Choroid plexus epithelial cell (primary cell): ENCODE measurements around the gene KCNC3.

Experiments
- DNase-seq: peaks from one replicate; pipeline ENCODE4 v3.0.0-alpha.2; 2010; ENCODE audit warnings: low read depth
- H3K4me3 ChIP-seq: 2 replicates; pipeline ENCODE4 v1.5.1; 2011; ENCODE audit warnings: low read depth, mild to moderate bottlenecking, control low read depth, low read length, moderate library complexity
- CTCF ChIP-seq: conservative IDR thresholded peaks from 2 replicates; pipeline ENCODE4 v1.5.1; 2011; ENCODE audit warnings: low read depth, mild to moderate bottlenecking, control low read depth, inconsistent platforms, low read length, moderate library complexity

The KCNC3 gene

GRCh38 chr19:50319156-50319555 lies 10.0 kb downstream of the KCNC3 start:
- no peak for DNase-seq
- no peak overlapping the region for H3K4me3 ChIP-seq

GRCh38 chr19:50318438-50318837 lies 10.7 kb downstream of the KCNC3 start:
- TF ChIP-seq CTCF: no peak
- no peak overlapping the region for H3K4me3 ChIP-seq
- DNase-seq: no peak

More at GRCh38 chr19:50319156-50319555, 10.0 kb downstream of the KCNC3 start:
- no peak for TF ChIP-seq CTCF

- TF ChIP-seq CTCF: no peak
- no peak overlapping the region for H3K4me3 ChIP-seq
- no peak for DNase-seq
Observed at GRCh38 chr19:50317115-50317514, 12.1 kb downstream of the KCNC3 start.

- peak; percentile 50 for DNase-seq
- peak; percentile 31 for TF ChIP-seq CTCF
- no peak overlapping the region for H3K4me3 ChIP-seq
Observed at GRCh38 chr19:50315773-50316448, 13.3 kb downstream of the KCNC3 start.

- no peak for TF ChIP-seq CTCF
- DNase-seq: no peak
- no peak overlapping the region for H3K4me3 ChIP-seq
Observed at GRCh38 chr19:50314724-50315708, 14.2 kb downstream of the KCNC3 start.

GRCh38 chr19:50313812-50314536 lies 15.2 kb downstream of the KCNC3 start:
- no peak for DNase-seq
- no peak for TF ChIP-seq CTCF
- H3K4me3 ChIP-seq: no peak overlapping the region
